NT2/D1 (cell line): ENCODE measurements around the gene DYNLT2B.

ENCODE experiments used
- SUZ12 ChIP-seq: IDR thresholded peaks from 2 replicates; pipeline ENCODE4 v1.6.1; 2011; ENCODE audit not compliant: insufficient read length, insufficient read depth; ENCODE audit errors: extremely low read depth
- YY1 ChIP-seq: IDR thresholded peaks from 2 replicates; pipeline ENCODE4 v1.6.1; 2011; ENCODE audit not compliant: insufficient read length, insufficient read depth
- ZNF274 ChIP-seq: IDR thresholded peaks from 2 replicates; pipeline ENCODE4 v1.6.1; 2011; ENCODE audit warnings: mild to moderate bottlenecking, low read depth, low read length

DNA sequence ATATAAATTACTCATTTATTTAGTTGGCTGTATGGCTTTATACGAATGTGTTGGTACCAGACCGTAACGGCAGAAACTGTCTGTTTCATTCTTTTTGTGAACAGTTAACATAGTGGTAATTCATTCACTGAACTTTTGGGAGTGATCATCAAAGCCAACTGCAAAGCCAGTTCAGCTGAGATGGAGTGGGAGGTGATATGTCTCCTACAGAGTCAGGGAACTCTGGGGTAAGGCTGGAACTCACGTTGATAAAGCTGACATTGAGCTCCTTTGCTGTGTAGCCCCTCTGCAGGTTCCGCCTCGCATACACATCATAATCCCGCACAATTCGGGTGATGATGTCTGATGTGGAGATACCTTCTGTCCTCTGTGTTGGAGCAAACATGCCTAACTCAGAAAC lies 76.3 kb downstream of the DYNLT2B start:
- no peak for TF ChIP-seq SUZ12
- no peak for TF ChIP-seq YY1
- TF ChIP-seq ZNF274 = no peak
